Body of pancreas (tissue), 4 donors: ENCODE data around the gene HTR2B.

Experiments used
- CTCF ChIP-seq, 7 experiments: fragments of 450-650 bp in 4 of 7; fragments of 200-600 bp in 3 of 7; sonication (generic) in 3 of 7; IDR thresholded peaks; one replicate each; pipeline ENCODE4 v1.5.1; 2016 to 2019; ENCODE audit warnings: antibody characterized with exemption in 7 of 7
- POLR2A ChIP-seq, 3 donors: fragments of 450-650 bp; IDR thresholded peaks; one replicate each; pipeline ENCODE4 v1.6.1; 2016; ENCODE audit warnings: antibody characterized with exemption in 3 of 3, mild to moderate bottlenecking in 2 of 3

GRCh38 chr2:231124838-231125568, at the start of gene HTR2B:
- no peak for TF ChIP-seq POLR2A (IDR thresholded peaks at IDR 0.05)
- TF ChIP-seq CTCF (IDR thresholded peaks at IDR 0.05), result no peak
